Endothelial cell of umbilical vein (primary cell): Measurements from ENCODE around the gene NUB1. TPM values are rescaled to one million over a fixed set of nuclear protein-coding genes. Genes with fewer than 3 reads are reported as not detected.
A peak's percentile ranks its signal among the peaks of the same experiment; 100 is the strongest.

Experiments
- BruUV-seq: library from RNA; stranded (reverse); fragments of 400-500 nt; replicated peaks from 2 replicates; lab custom pipeline; 2021; lab: Mats Ljungman, UMichigan
- CTCF ChIA-PET: fragments of 300-600, 350-600 bp; sonication (Branson Sonifier 250); formaldehyde crosslinking; loops from one replicate; lab custom pipeline; 2021; ENCODE audit warnings: antibody characterized with exemption, inconsistent platforms; lab: Charles Lee
- POLR2A ChIA-PET: fragments of 300-600, 350-600 bp; sonication (Branson Sonifier 250); formaldehyde crosslinking; loops from one replicate; lab custom pipeline; 2021; ENCODE audit warnings: antibody characterized with exemption, inconsistent platforms; lab: Charles Lee
- DNase-seq: peaks from one replicate; pipeline ENCODE4 v3.0.0-alpha.2; 2011; ENCODE audit warnings: low read depth, low spot score
- FAIRE-seq: peaks from 2 replicates; lab custom pipeline; 2011; peaks lifted over from hg19 to GRCh38; lab: Jason Lieb, UNC
- H2AFZ ChIP-seq: 2 replicates; pipeline ENCODE4 v1.6.0; 2012; ENCODE audit warnings: low read depth, low read length, control low read depth, inconsistent platforms
- H3K27ac ChIP-seq: 2 replicates; pipeline ENCODE4 v1.5.1; 2011; ENCODE audit warnings: low read depth, mild to moderate bottlenecking, control low read depth, low read length, moderate library complexity; ENCODE audit not compliant: insufficient read depth
- H3K27me3 ChIP-seq, 2 experiments: 2 replicates each; pipeline versions ENCODE4 v1.6.0 to v1.6.1; 2011; ENCODE audit warnings: low read length in 2 of 2, mixed read lengths in 1 of 2; ENCODE audit not compliant: control insufficient read depth in 2 of 2, insufficient read depth in 2 of 2
- H3K36me3 ChIP-seq, 2 experiments: 2 replicates in 1 of 2; 3 replicates in 1 of 2; pipeline ENCODE4 v1.5.1; 2011; ENCODE audit warnings: low read length in 2 of 2, mild to moderate bottlenecking in 1 of 2, moderate library complexity in 1 of 2; ENCODE audit not compliant: control insufficient read depth in 2 of 2, insufficient read depth in 2 of 2; ENCODE audit errors: extremely low read depth in 1 of 2
- H3K4me1 ChIP-seq: 3 replicates; pipeline ENCODE4 v1.5.1; 2011; ENCODE audit warnings: mild to moderate bottlenecking, low read length; ENCODE audit not compliant: control insufficient read depth, insufficient read depth; ENCODE audit errors: extremely low read depth
- H3K4me2 ChIP-seq: 2 replicates; pipeline ENCODE4 v1.6.1; 2011; ENCODE audit warnings: low read length, control low read depth, mixed read lengths; ENCODE audit not compliant: insufficient read depth
- H3K4me3 ChIP-seq, 3 experiments: fragments of 200-600 bp in 1 of 3; sonication (generic), shearing (Covaris generic) in 1 of 3; replicated peaks in 1 of 3; 2 replicates each; pipeline ENCODE4 v1.5.1; 2011 to 2016; ENCODE audit warnings: control low read depth in 3 of 3, low read length in 3 of 3, mild to moderate bottlenecking in 2 of 3, inconsistent platforms in 1 of 3, low read depth in 1 of 3, moderate library complexity in 1 of 3; ENCODE audit not compliant: insufficient read depth in 1 of 3
- H3K79me2 ChIP-seq: 2 replicates; pipeline ENCODE4 v1.6.0; 2012; ENCODE audit warnings: low read length, inconsistent platforms; ENCODE audit not compliant: control insufficient read depth, insufficient read depth
- H3K9ac ChIP-seq: replicated peaks from 2 replicates; pipeline ENCODE3; 2011; ENCODE audit warnings: low read length, control low read depth; ENCODE audit not compliant: insufficient read depth; ENCODE audit errors: extremely low read depth
- H3K9me1 ChIP-seq: replicated peaks from 3 replicates; pipeline ENCODE4 v1.6.0; 2011; ENCODE audit warnings: mild to moderate bottlenecking, low read length; ENCODE audit not compliant: control insufficient read depth, insufficient read depth; ENCODE audit errors: extremely low read depth
- H3K9me3 ChIP-seq: replicated peaks from 2 replicates; pipeline ENCODE4 v1.5.1; 2012; ENCODE audit warnings: low read length, inconsistent platforms; ENCODE audit not compliant: control insufficient read depth, insufficient read depth
- H4K20me1 ChIP-seq: replicated peaks from 2 replicates; pipeline ENCODE3; 2011; ENCODE audit warnings: mild to moderate bottlenecking, low read length; ENCODE audit not compliant: control insufficient read depth, insufficient read depth; ENCODE audit errors: extremely low read depth
- EZH2 ChIP-seq: IDR thresholded peaks from 2 replicates; pipeline ENCODE4 v1.6.1; 2012; ENCODE audit warnings: borderline replicate concordance, low read depth, mild to moderate bottlenecking, moderate library complexity, low read length, inconsistent platforms; ENCODE audit not compliant: severe bottlenecking
- FOS ChIP-seq: IDR thresholded peaks from 2 replicates; pipeline ENCODE4 v1.6.1; 2011; ENCODE audit warnings: mild to moderate bottlenecking, low read length, moderate library complexity, borderline replicate concordance; ENCODE audit not compliant: insufficient read depth
- GATA2 ChIP-seq: IDR thresholded peaks from 2 replicates; pipeline ENCODE4 v1.7.0; 2011; ENCODE audit warnings: low read depth, mild to moderate bottlenecking, moderate library complexity, mixed read lengths, low read length; ENCODE audit not compliant: insufficient read length, insufficient read depth
- JUN ChIP-seq: IDR thresholded peaks from 2 replicates; pipeline ENCODE4 v1.6.1; 2011; ENCODE audit warnings: borderline replicate concordance, low read depth; ENCODE audit not compliant: insufficient read length, insufficient read depth
- MYC ChIP-seq: IDR thresholded peaks from one replicate; pipeline ENCODE4 v1.6.1; 2011; ENCODE audit warnings: mild to moderate bottlenecking, low read depth, low read length
- POLR2A ChIP-seq: IDR thresholded peaks from 2 replicates; pipeline ENCODE4 v1.6.1; 2012; ENCODE audit warnings: low read depth, mild to moderate bottlenecking, control low read depth, low read length
- dilution Hi-C: fragments of 300-500 bp; cut with MboI; formaldehyde crosslinking; loops from one replicate; pipeline ENCODE4 v1.15.0; 2019; ENCODE audit warnings: low sequenced_read_pairs; ENCODE audit not compliant: extremely low pct_ligation_motif_present
- intact Hi-C: fragments of 100-400 bp; cut with micrococcal nuclease; formaldehyde crosslinking; loops from one replicate; pipeline ENCODE4 v1.10.0; 2022
- polyA plus RNA-seq, 4 experiments: library from polyadenylated mRNA; depleted of rRNA in 3 of 4; stranded (reverse) in 3 of 4; unstranded in 1 of 4; fragments of >200 nt; gene quantifications; 2 replicates each; pipeline versions ENCODE4 v1.2.1 to v1.2.3, GENCODE V29; 2011 to 2012; ENCODE audit warnings: missing spikeins in 1 of 4
- total RNA-seq: library from RNA; stranded (reverse); gene quantifications from 2 replicates; pipeline ENCODE4 v1.2.3, GENCODE V29; 2021
- TF ChIP-seq, protein P1 (sequence below): IDR thresholded peaks from 2 replicates; pipeline ENCODE4 v1.6.1; 2011; ENCODE audit not compliant: insufficient read depth, insufficient read length

Gene NUB1
- total and polyA plus RNA-seq, 2 donors (not counting 3 experiments of a cell fraction or from before 2014, with no cell fraction given) = 28.0 to 46.2 TPM

DNA sequence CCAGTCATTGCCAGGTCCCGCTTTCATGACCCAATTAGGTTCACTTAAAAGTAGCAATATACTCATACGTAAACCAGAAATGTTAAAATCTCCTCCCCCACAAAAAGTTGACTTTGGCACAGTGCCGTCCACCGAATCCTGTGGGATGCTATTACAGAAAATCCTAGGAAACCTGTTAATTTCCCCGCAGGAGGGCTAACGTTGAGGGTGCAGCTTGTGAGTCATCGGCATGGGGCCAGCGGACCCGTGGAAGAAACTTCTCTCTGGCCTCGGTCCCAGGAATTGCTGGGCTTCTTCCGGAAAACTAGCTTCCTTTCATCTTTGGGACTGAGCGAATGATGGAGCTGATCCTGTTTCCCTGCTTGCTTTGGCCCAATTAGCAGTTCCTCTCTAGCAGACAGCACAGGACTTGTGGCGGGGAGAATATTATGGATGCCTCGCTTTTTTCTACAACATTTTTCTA, 84.9 kb downstream of the NUB1 start:
- ChIA-PET CTCF (interaction anchor here (0.7 to 2.4 kb wide), 3 partner anchors 22 to 112 kb away, joined by 3 to 10 read pairs (median 3); no protein-coding TSS in a partner anchor), POLR2A (no interaction called here)
- Histone ChIP-seq H3K36me3 (no peaks in the 10 kb centered on the region), H2AFZ (no peak overlapping the region), H3K4me1 (no peaks in the 10 kb centered on the region), H3K27me3 (peaks cover 4 to 6% of the 10 kb centered on the region in 2 experiments), H3K9me3 (no peaks in the 10 kb centered on the region), H4K20me1 (no peaks in the 10 kb centered on the region), H3K9me1 (no peaks in the 10 kb centered on the region), H3K9ac (no peak overlapping the region), H3K27ac (no peak overlapping the region), H3K79me2 (no peaks in the 10 kb centered on the region), H3K4me2 (no peak overlapping the region), H3K4me3 (no peak overlapping the region)
- peak; percentile 63 for FAIRE-seq
- DNase-seq = peak; percentile 47
- no TSS peak for BruUV-seq
- no peak for TF ChIP-seq GATA2
- TF ChIP-seq FOS = peak; percentile 41
- intact Hi-C loops (no loop called here), dilution Hi-C loops (no loop called here)

DNA sequence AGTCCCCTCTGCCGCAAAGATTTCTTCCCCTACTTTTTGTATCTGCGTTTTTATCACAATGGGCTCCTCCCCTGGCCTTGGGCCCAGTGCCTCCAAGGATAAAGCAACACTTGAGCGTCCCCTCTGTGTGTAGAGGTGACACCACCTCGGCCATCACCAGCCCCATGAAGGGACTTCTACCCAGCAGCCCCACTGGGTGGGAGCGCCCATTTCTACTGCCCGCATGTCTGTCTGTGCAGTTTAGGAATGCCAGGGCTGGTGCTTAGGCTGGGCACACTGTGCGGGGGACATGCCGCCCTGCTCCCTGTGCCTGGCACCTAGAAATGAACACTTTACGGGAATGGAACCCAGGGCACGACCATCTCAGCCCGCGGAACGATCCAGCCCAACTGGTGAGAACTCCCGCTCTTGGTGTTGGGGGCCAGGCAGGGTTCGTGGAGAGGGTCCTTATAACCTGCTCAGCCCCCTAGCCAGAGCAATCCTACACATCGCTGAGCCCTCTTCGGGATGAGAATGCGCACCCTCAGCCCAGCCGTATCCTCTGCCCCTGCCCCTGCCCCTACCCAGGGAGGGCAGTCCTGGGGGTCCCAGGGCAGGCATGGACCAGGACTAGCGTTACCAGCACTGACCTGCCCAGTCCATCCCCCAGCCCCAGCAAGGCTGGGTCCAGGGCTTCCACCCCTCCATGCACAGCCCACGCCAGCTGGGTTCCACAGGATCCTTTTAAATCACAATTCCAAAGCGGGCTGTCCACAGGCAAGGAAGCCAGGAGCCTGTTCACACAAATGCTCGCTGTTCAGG, 85.5 kb downstream of the NUB1 start:
- no peak overlapping the region for H3K27ac ChIP-seq
- no peaks in the 10 kb centered on the region for H3K79me2 ChIP-seq
- H3K36me3 ChIP-seq = no peaks in the 10 kb centered on the region
- H3K4me1 ChIP-seq = no peaks in the 10 kb centered on the region
- intact Hi-C loops (no loop called here), dilution Hi-C loops (no loop called here)
- H4K20me1 ChIP-seq = no peaks in the 10 kb centered on the region
- CTCF ChIA-PET = interaction anchor here (0.7 to 2.4 kb wide), 3 partner anchors 21 to 112 kb away, joined by 3 to 10 read pairs (median 3); no protein-coding TSS in a partner anchor
- H3K9ac ChIP-seq = no peak overlapping the region
- peaks cover 4 to 6% of the 10 kb centered on the region in 2 experiments for H3K27me3 ChIP-seq
- H3K4me3 ChIP-seq = no peak overlapping the region
- BruUV-seq = no TSS peak
- DNase-seq (no peak), FAIRE-seq (no peak)
- H3K4me2 ChIP-seq = no peak overlapping the region
- no peak for TF ChIP-seq JUN
- TF ChIP-seq EZH2 = no peak
- TF ChIP-seq, protein P1, sequence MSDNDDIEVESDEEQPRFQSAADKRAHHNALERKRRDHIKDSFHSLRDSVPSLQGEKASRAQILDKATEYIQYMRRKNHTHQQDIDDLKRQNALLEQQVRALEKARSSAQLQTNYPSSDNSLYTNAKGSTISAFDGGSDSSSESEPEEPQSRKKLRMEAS = no peak
- no peak for TF ChIP-seq MYC
- no peak for TF ChIP-seq POLR2A
- H2AFZ ChIP-seq = no peak overlapping the region
- POLR2A ChIA-PET = no interaction called here
- no peaks in the 10 kb centered on the region for H3K9me1 ChIP-seq
- H3K9me3 ChIP-seq = no peaks in the 10 kb centered on the region
